Measurements from ENCODE around the gene CBLL2. TPM values are rescaled to one million over a fixed set of nuclear protein-coding genes. Genes with fewer than 3 reads are reported as not detected.

The CBLL2 gene
- polyA plus RNA-seq, 2 of the 4 experiments (the other 2 are of a cell fraction), result not detected

GRCh38 chrX:22296871-22297270 lies 24.2 kb downstream of the CBLL2 start (continued):
- TF ChIP-seq PBX3 (IDR thresholded peaks at IDR 0.05), result no peak
- TF ChIP-seq CHD4 (IDR thresholded peaks at IDR 0.05; ENCODE audit: borderline replicate concordance), result no peak
- TF ChIP-seq CBX8 (IDR thresholded peaks at IDR 0.05), result no peak

GRCh38 chrX:22300130-22300529 lies 27.4 kb downstream of the CBLL2 start:
- ATAC-seq, result peak in 1 of 2 experiments; percentile 66; a peak in 2 of 6 replicates
- 3% methylated on average over 2 of the region's 2 CpGs for WGBS (ENCODE audit: missing lambda C conversion rate)
- H3K4me3 ChIP-seq, result no peak overlapping the region
- POLR2A ChIA-PET, result no interaction called here
- FAIRE-seq, result no peak
- H3K9me3 ChIP-seq, result no peaks in the 10 kb centered on the region
- DNase-seq (ENCODE audit: low read depth in 1 of 2, low spot score in 1 of 2), result peak in 1 of 2 experiments; percentile 5
- H3K27ac ChIP-seq, result no peak overlapping the region
- H3K4me2 ChIP-seq, result peak overlapping the region; percentile 58
- TF ChIP-seq CEBPB (IDR thresholded peaks at IDR 0.05) (no peak), RAD21 (conservative IDR thresholded peaks at IDR 0.05 in 1 of 2, IDR thresholded peaks at IDR 0.05 in 1 of 2) (no peak), ESRRA (IDR thresholded peaks at IDR 0.05; ENCODE audit: borderline replicate concordance, low read length) (no peak), JUNB (IDR thresholded peaks at IDR 0.05) (no peak), ATOH8 (CRISPR knock-in tag; IDR thresholded peaks at IDR 0.05; ENCODE audit: low read depth) (no peak), E2F6 (IDR thresholded peaks at IDR 0.05; ENCODE audit: borderline replicate concordance, low read depth) (no peak), CTCF (IDR thresholded peaks at IDR 0.05) (no peak), RNF2 (IDR thresholded peaks at IDR 0.05; ENCODE audit: borderline replicate concordance, low read depth) (no peak), JUN (IDR thresholded peaks at IDR 0.05) (no peak), CHD4 (IDR thresholded peaks at IDR 0.05; ENCODE audit: borderline replicate concordance) (no peak), MAZ (IDR thresholded peaks at IDR 0.05; ENCODE audit: borderline replicate concordance, low read depth, low read length) (no peak), FOSL2 (IDR thresholded peaks at IDR 0.05) (no peak), FOSL2 (CRISPR knock-in tag; IDR thresholded peaks at IDR 0.05) (no peak), EP300 (IDR thresholded peaks at IDR 0.05) (no peak)
- CTCF ChIA-PET, result interaction anchor here (1.1 kb wide), 1 partner anchor 19 kb away, joined by 3 read pairs; no protein-coding TSS in a partner anchor
- H3K4me1 ChIP-seq, result peaks cover 10% of the 10 kb centered on the region; the same call in 2 of the 3 replicates

GRCh38 chrX:22310779-22311178 lies 38.1 kb downstream of the CBLL2 start:
- H3K9me3 ChIP-seq, result no peaks in the 10 kb centered on the region
- H3K4me1 ChIP-seq, result 0 out of 3 replicates have a peak, but pooled peaks cover 6% of the 10 kb centered on the region
- ATAC-seq (no peak), DNase-seq (ENCODE audit: low read depth in 1 of 2, low spot score in 1 of 2) (no peak), FAIRE-seq (no peak)
- no peak for TF ChIP-seq JUN (IDR thresholded peaks at IDR 0.05)
- TF ChIP-seq POLR2AphosphoS2 (conservative IDR thresholded peaks at IDR 0.05; ENCODE audit: low read length), result no peak
- TF ChIP-seq ZFP36 (IDR thresholded peaks at IDR 0.05; ENCODE audit: borderline replicate concordance, partially characterized antibody), result no peak
- no peak for TF ChIP-seq MAFK (IDR thresholded peaks at IDR 0.05; ENCODE audit: partially characterized antibody)
- TF ChIP-seq CHD4 (IDR thresholded peaks at IDR 0.05; ENCODE audit: borderline replicate concordance), result no peak
- no peak for TF ChIP-seq CEBPB (IDR thresholded peaks at IDR 0.05)
- no peak for TF ChIP-seq HEYL (CRISPR knock-in tag; IDR thresholded peaks at IDR 0.05)
- TF ChIP-seq HDAC2 (IDR thresholded peaks at IDR 0.05), result no peak
- TF ChIP-seq NPAS2 (CRISPR knock-in tag; IDR thresholded peaks at IDR 0.05; ENCODE audit: borderline replicate concordance), result no peak
- no peak for TF ChIP-seq HES2 (IDR thresholded peaks at IDR 0.05)
- no peak for TF ChIP-seq ZSCAN20 (CRISPR knock-in tag; IDR thresholded peaks at IDR 0.05)
- TF ChIP-seq KDM1A (IDR thresholded peaks at IDR 0.05; ENCODE audit: low read depth), result no peak
- TF ChIP-seq KDM5A (IDR thresholded peaks at IDR 0.05), result no peak
- TF ChIP-seq NR3C1 (IDR thresholded peaks at IDR 0.05), result no peak
- TF ChIP-seq CBX8 (IDR thresholded peaks at IDR 0.05), result no peak
- TF ChIP-seq BCL3 (IDR thresholded peaks at IDR 0.05), result no peak
- no peak for TF ChIP-seq CHD2 (IDR thresholded peaks at IDR 0.05; ENCODE audit: low read length, partially characterized antibody)
- no peak for TF ChIP-seq ESRRA (IDR thresholded peaks at IDR 0.05; ENCODE audit: borderline replicate concordance, low read length)
- no peak for TF ChIP-seq FOSB (CRISPR knock-in tag; IDR thresholded peaks at IDR 0.05)
- POLR2A ChIA-PET, result no interaction called here
- no peak overlapping the region for H3K4me2 ChIP-seq
- H3K4me3 ChIP-seq, result no peak overlapping the region
- no peak overlapping the region for H3K27ac ChIP-seq
- WGBS (ENCODE audit: missing lambda C conversion rate), result 26% methylated on average over 3 of the region's 3 CpGs
- CTCF ChIA-PET, result interaction anchor here (2.0 kb wide), 1 partner anchor 10 kb away, joined by 5 read pairs; no protein-coding TSS in a partner anchor

Measured in A549 (cell line).